SK-N-SH (cell line): ENCODE results near the gene NUAK2. TPM values are rescaled to one million over a fixed set of nuclear protein-coding genes. Genes with fewer than 3 reads are reported as not detected.

Experiments used
- CTCF ChIA-PET: fragments of 300-600, 350-600 bp; formaldehyde crosslinking; extraction: SDS; loops from one replicate; lab custom pipeline; 2021; lab: Yijun Ruan, JAX
- POLR2A ChIA-PET: fragments of 350-600 bp; sonication (Branson Sonifier 250); formaldehyde crosslinking; extraction: SDS; loops from one replicate; lab custom pipeline; 2020; ENCODE audit warnings: antibody characterized with exemption, inconsistent platforms; lab: Yijun Ruan, JAX
- DNase-seq: peaks from one replicate; pipeline ENCODE4 v3.0.0; 2012
- H2AFZ ChIP-seq: fragments of 200-600 bp; sonication (generic); 2 replicates; pipeline ENCODE4 v1.8.1; 2016; ENCODE audit warnings: antibody characterized with exemption, mild to moderate bottlenecking, low read depth
- H3F3A ChIP-seq: fragments of 200-600 bp; sonication (generic); replicated peaks from 2 replicates; pipeline ENCODE3; 2016; ENCODE audit warnings: antibody characterized with exemption, mild to moderate bottlenecking; ENCODE audit not compliant: insufficient read depth
- H3K27ac ChIP-seq, 2 experiments: fragments of 200-500 bp in 1 of 2; fragments of 200-600 bp in 1 of 2; sonication (Bioruptor generic) in 1 of 2; sonication (generic), shearing (Covaris generic) in 1 of 2; 2 replicates each; pipeline versions ENCODE4 v1.5.1 to v1.6.1; 2014 to 2016; ENCODE audit warnings: low read depth in 2 of 2, inconsistent platforms in 1 of 2, low read length in 1 of 2, mild to moderate bottlenecking in 1 of 2, mixed read lengths in 1 of 2
- H3K27me3 ChIP-seq: fragments of 200-600 bp; sonication (generic), shearing (Covaris generic); 2 replicates; pipeline ENCODE4 v1.6.1; 2016; ENCODE audit warnings: mixed run types; ENCODE audit not compliant: insufficient read depth
- H3K36me3 ChIP-seq, 2 experiments: fragments of 200-500 bp in 1 of 2; fragments of 200-600 bp in 1 of 2; sonication (Bioruptor generic) in 1 of 2; sonication (generic) in 1 of 2; replicated peaks in 1 of 2; 2 replicates each; pipeline versions ENCODE3 to v1.5.1; 2014 to 2016; ENCODE audit warnings: low read length in 1 of 2, mild to moderate bottlenecking in 1 of 2; ENCODE audit not compliant: insufficient read depth in 2 of 2, control insufficient read depth in 1 of 2
- H3K4me1 ChIP-seq, 2 experiments: fragments of 200-500 bp in 1 of 2; fragments of 200-600 bp in 1 of 2; sonication (Bioruptor generic) in 1 of 2; sonication (generic), shearing (Covaris generic) in 1 of 2; 2 replicates each; pipeline versions ENCODE4 v1.5.1 to v1.6.1; 2014 to 2016; ENCODE audit warnings: low read depth in 1 of 2, low read length in 1 of 2, mixed run types in 1 of 2; ENCODE audit not compliant: insufficient read depth in 2 of 2, control insufficient read depth in 1 of 2
- H3K4me2 ChIP-seq: fragments of 200-600 bp; sonication (generic), shearing (Covaris generic); 2 replicates; pipeline ENCODE4 v1.6.1; 2017; ENCODE audit warnings: mixed run types
- H3K4me3 ChIP-seq, 2 experiments: fragments of 200-500 bp in 1 of 2; fragments of 200-600 bp in 1 of 2; sonication (Bioruptor generic) in 1 of 2; sonication (generic), shearing (Covaris generic) in 1 of 2; 2 replicates each; pipeline versions ENCODE4 v1.5.1 to v1.8.1; 2014 to 2016; ENCODE audit warnings: low read depth in 2 of 2, inconsistent platforms in 1 of 2, low read length in 1 of 2, mild to moderate bottlenecking in 1 of 2, mixed read lengths in 1 of 2, moderate library complexity in 1 of 2
- H3K79me2 ChIP-seq: fragments of 200-600 bp; sonication (generic); 2 replicates; pipeline ENCODE4 v1.8.1; 2017; ENCODE audit warnings: mild to moderate bottlenecking; ENCODE audit not compliant: insufficient read depth
- H3K9ac ChIP-seq: fragments of 200-600 bp; sonication (generic); 2 replicates; pipeline ENCODE4 v1.6.1; 2017; ENCODE audit warnings: mixed run types
- H3K9me2 ChIP-seq: fragments of 200-600 bp; sonication (generic); 2 replicates; pipeline ENCODE4 v1.6.1; 2017; ENCODE audit warnings: mixed run types
- H3K9me3 ChIP-seq: fragments of 200-600 bp; sonication (generic); 2 replicates; pipeline ENCODE4 v1.6.1; 2017; ENCODE audit warnings: mixed run types, mild to moderate bottlenecking, moderate library complexity
- H4K20me1 ChIP-seq: fragments of 200-600 bp; sonication (generic); 2 replicates; pipeline ENCODE4 v1.6.1; 2017; ENCODE audit warnings: mild to moderate bottlenecking, mixed run types; ENCODE audit not compliant: insufficient read depth
- CHD2 ChIP-seq: fragments of 150-350 bp; IDR thresholded peaks from 2 replicates; pipeline ENCODE4 v1.6.1; 2018; ENCODE audit warnings: low read length; ENCODE audit not compliant: partially characterized antibody
- JUND ChIP-seq: IDR thresholded peaks from 2 replicates; pipeline ENCODE4 v1.4.0; 2012
- MEF2A ChIP-seq: IDR thresholded peaks from 2 replicates; pipeline ENCODE4 v1.4.0; 2012; ENCODE audit warnings: low read depth, borderline replicate concordance
- NRF1 ChIP-seq: IDR thresholded peaks from 2 replicates; pipeline ENCODE4 v1.6.1; 2012; ENCODE audit warnings: low read depth, mild to moderate bottlenecking, low read length
- POLR2AphosphoS5 ChIP-seq: IDR thresholded peaks from 2 replicates; pipeline ENCODE4 v1.6.1; 2012; ENCODE audit warnings: low read depth, low read length
- RAD21 ChIP-seq: IDR thresholded peaks from 2 replicates; pipeline ENCODE4 v1.6.1; 2012; ENCODE audit warnings: mild to moderate bottlenecking, low read length
- RCOR1 ChIP-seq: fragments of 150-350 bp; IDR thresholded peaks from 2 replicates; pipeline ENCODE4 v1.6.1; 2017; ENCODE audit warnings: antibody characterized with exemption, low read length
- SIN3A ChIP-seq: IDR thresholded peaks from 2 replicates; pipeline ENCODE4 v1.6.1; 2012; ENCODE audit warnings: low read depth, mild to moderate bottlenecking, low read length, moderate library complexity, borderline replicate concordance
- SMC3 ChIP-seq: IDR thresholded peaks from 2 replicates; pipeline ENCODE4 v1.6.1; 2012; ENCODE audit warnings: low read depth, low read length, improper control_type of control experiment
- TEAD4 ChIP-seq: IDR thresholded peaks from 2 replicates; pipeline ENCODE4 v1.4.0; 2012; ENCODE audit warnings: mild to moderate bottlenecking, borderline replicate concordance; ENCODE audit not compliant: insufficient read depth
- WGBS: methylation state at CpG from one replicate; pipeline ENCODE4 v1.1.6; 2017; ENCODE audit warnings: low lambda C conversion rate; 5-methylcytosine and 5-hydroxymethylcytosine counted together
- polyA plus RNA-seq, 3 experiments: library from polyadenylated mRNA; depleted of rRNA; stranded (reverse); fragments of >200 nt; gene quantifications; 2 replicates each; pipeline ENCODE4 v1.2.3, GENCODE V29; 2012
- TF ChIP-seq, protein P1 (sequence below): IDR thresholded peaks from 2 replicates; pipeline ENCODE4 v1.6.1; 2012; ENCODE audit warnings: mild to moderate bottlenecking, low read depth, low read length, moderate library complexity
- TF ChIP-seq, protein P2 (sequence below): IDR thresholded peaks from 2 replicates; pipeline ENCODE4; 2012

The NUAK2 gene
- polyA plus RNA-seq, 1 of the 3 experiments (the other 2 are of a cell fraction): 11.1 TPM

DNA sequence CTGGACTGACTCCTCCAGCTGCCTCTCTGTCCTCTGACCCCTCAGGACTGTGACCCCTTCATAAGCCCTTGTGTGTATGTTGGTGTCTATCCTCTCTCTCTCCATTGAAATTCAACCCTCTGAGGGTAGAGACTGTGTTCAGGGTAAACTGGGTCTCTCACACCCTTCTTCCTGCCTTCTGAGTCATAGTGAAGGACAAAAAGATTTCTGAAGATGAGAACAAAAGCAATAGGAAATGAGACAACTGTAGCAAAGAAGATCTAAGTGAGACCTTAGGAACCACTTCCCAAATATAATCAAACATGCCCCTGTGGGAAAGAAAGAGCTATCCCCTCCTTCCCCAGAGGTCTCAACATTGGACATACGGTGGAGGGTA, 16.9 kb downstream of the NUAK2 start:
- 100% methylated on average over 1 of the region's 1 CpG for WGBS
- TF ChIP-seq NRF1: no peak
- TF ChIP-seq, protein P1, sequence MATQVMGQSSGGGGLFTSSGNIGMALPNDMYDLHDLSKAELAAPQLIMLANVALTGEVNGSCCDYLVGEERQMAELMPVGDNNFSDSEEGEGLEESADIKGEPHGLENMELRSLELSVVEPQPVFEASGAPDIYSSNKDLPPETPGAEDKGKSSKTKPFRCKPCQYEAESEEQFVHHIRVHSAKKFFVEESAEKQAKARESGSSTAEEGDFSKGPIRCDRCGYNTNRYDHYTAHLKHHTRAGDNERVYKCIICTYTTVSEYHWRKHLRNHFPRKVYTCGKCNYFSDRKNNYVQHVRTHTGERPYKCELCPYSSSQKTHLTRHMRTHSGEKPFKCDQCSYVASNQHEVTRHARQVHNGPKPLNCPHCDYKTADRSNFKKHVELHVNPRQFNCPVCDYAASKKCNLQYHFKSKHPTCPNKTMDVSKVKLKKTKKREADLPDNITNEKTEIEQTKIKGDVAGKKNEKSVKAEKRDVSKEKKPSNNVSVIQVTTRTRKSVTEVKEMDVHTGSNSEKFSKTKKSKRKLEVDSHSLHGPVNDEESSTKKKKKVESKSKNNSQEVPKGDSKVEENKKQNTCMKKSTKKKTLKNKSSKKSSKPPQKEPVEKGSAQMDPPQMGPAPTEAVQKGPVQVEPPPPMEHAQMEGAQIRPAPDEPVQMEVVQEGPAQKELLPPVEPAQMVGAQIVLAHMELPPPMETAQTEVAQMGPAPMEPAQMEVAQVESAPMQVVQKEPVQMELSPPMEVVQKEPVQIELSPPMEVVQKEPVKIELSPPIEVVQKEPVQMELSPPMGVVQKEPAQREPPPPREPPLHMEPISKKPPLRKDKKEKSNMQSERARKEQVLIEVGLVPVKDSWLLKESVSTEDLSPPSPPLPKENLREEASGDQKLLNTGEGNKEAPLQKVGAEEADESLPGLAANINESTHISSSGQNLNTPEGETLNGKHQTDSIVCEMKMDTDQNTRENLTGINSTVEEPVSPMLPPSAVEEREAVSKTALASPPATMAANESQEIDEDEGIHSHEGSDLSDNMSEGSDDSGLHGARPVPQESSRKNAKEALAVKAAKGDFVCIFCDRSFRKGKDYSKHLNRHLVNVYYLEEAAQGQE: no peak
- no peak for TF ChIP-seq JUND
- TF ChIP-seq RAD21: no peak
- TF ChIP-seq SIN3A: no peak
- no peak for TF ChIP-seq POLR2AphosphoS5
- no peak for TF ChIP-seq CHD2
- no peak for TF ChIP-seq TEAD4
- TF ChIP-seq RCOR1: no peak
- TF ChIP-seq, protein P2, sequence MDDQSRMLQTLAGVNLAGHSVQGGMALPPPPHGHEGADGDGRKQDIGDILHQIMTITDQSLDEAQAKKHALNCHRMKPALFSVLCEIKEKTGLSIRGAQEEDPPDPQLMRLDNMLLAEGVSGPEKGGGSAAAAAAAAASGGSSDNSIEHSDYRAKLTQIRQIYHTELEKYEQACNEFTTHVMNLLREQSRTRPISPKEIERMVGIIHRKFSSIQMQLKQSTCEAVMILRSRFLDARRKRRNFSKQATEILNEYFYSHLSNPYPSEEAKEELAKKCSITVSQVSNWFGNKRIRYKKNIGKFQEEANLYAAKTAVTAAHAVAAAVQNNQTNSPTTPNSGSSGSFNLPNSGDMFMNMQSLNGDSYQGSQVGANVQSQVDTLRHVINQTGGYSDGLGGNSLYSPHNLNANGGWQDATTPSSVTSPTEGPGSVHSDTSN: no peak
- no peak for TF ChIP-seq SMC3
- peaks cover 28 to 32% of the 10 kb centered on the region in 2 experiments for H3K36me3 ChIP-seq

DNA sequence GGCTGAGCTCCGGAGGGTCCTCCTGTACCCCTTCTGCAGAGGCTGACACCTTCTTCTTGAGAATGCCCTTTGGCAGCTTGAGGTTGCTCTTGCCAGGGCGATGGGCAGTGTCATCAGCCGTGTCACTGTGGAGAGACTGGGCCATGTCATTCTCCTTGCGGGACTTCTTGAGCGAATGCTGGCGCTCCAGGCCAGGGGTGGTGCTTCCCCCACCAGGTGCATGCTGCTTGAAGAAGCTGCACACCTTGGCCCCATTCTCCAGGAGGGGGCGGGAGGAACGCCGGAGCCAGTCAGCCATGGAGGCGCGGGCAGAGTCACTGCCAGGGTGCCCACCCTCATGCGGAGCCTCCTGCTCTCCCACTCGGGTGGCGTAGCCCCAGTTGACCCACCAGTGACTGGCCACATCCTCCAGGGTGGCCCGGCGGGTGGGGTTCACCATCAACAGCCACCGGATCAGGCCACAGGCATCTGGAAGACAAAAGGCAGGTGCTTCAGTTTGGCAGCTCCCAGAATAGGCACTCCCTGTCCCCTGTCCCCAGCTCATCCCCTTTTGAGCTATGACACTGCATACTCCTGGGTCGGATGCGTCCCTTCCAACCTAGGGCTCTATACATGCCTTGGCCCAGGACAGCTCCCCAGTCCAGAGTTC, 17.4 kb downstream of the NUAK2 start:
- Histone ChIP-seq H3K9me3 (no peaks in the 10 kb centered on the region), H3K9me2 (no peaks in the 10 kb centered on the region), H3K4me1 (peaks cover 3 to 25% of the 10 kb centered on the region in 2 experiments; a peak in 3 of 4 replicates), H2AFZ (no peak overlapping the region), H3K27me3 (no peaks in the 10 kb centered on the region), H3K9ac (no peak overlapping the region), H3F3A (peaks cover 29% of the 10 kb centered on the region), H3K79me2 (peaks cover 13% of the 10 kb centered on the region; the same call in 1 of the 2 replicates), H4K20me1 (no peaks in the 10 kb centered on the region), H3K36me3 (peaks cover 25 to 30% of the 10 kb centered on the region in 2 experiments), H3K4me3 (no peak overlapping the region), H3K4me2 (no peak overlapping the region), H3K27ac (peak overlapping the region in 1 of 2 experiments; percentile 97; a peak in 1 of 4 replicates)
- no peak for TF ChIP-seq MEF2A
- WGBS: 97% methylated on average over 11 of the region's 19 CpGs
- POLR2A ChIA-PET: no interaction called here
- DNase-seq: no peak
- CTCF ChIA-PET: interaction anchor here (1.6 to 46.8 kb wide), 3 partner anchors 21 to 50 kb away, joined by 6 to 1368 read pairs (median 10); no protein-coding TSS in a partner anchor

More for the DNA sequence above, 16.9 kb downstream of the NUAK2 start:
- H3K9ac ChIP-seq: no peak overlapping the region
- no peaks in the 10 kb centered on the region for H3K27me3 ChIP-seq
- DNase-seq: no peak
- H3K27ac ChIP-seq: peak overlapping the region in 1 of 2 experiments; percentile 97; a peak in 1 of 4 replicates
- H4K20me1 ChIP-seq: no peaks in the 10 kb centered on the region
- no peaks in the 10 kb centered on the region for H3K9me2 ChIP-seq
- no peaks in the 10 kb centered on the region for H3K9me3 ChIP-seq
- POLR2A ChIA-PET: no interaction called here
- CTCF ChIA-PET: interaction anchor here (0.8 to 46.8 kb wide), 4 partner anchors 21 to 50 kb away, joined by 4 to 1368 read pairs (median 8); no protein-coding TSS in a partner anchor
- no peak overlapping the region for H2AFZ ChIP-seq
- peaks cover 17% of the 10 kb centered on the region; the same call in 1 of the 2 replicates for H3K79me2 ChIP-seq
- peaks cover 28% of the 10 kb centered on the region for H3F3A ChIP-seq
- no peak overlapping the region for H3K4me3 ChIP-seq
- H3K4me2 ChIP-seq: no peak overlapping the region
- peaks cover 3 to 25% of the 10 kb centered on the region in 2 experiments; a peak in 3 of 4 replicates for H3K4me1 ChIP-seq
